ENCODE results near the gene TGM3.

TGM3 gene

DNA sequence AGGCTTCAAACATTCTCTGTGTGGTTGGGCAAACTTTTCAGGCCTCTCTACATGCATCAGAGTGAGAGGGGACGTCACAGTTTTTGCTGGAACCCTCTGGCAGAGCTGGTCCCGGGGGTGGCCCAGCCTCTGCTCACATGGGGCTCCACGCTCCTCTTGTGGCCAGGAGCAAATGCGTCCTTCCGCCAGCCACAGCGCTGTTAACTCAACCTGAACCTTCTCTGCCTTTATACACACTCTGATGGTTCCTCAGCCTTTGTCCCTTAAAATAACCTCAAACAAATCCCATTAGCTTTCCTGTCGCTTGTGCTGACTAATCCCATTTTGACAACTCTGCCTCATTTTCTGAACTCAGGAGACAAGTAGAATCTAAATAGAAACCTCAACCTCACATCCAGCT lies 45.5 kb downstream of the TGM3 start:
- DNase-seq: no peak

- DNase-seq: no peak
Measured at GRCh38 chr20:2342243-2342642, 46.4 kb downstream of the TGM3 start.

DNA sequence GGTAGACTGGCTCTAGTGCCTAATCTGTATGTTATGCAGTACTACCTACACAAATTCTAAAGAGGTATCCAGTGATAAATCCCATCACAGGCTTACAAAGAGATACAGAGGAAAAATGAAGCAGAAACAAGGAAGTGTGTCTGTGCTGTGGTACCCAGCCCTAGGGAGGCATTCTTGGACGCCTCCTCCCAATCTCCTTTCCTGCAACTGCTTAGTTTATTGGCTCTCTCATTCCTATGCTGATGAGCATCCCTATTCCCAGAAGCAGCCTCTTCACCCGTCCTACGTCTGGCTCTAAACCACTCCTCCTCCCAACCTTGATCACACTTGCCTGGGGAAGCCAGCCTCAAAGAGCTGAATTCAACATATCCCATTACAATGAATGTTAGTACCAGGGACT lies 50.4 kb downstream of the TGM3 start:
- DNase-seq: no peak

DNA sequence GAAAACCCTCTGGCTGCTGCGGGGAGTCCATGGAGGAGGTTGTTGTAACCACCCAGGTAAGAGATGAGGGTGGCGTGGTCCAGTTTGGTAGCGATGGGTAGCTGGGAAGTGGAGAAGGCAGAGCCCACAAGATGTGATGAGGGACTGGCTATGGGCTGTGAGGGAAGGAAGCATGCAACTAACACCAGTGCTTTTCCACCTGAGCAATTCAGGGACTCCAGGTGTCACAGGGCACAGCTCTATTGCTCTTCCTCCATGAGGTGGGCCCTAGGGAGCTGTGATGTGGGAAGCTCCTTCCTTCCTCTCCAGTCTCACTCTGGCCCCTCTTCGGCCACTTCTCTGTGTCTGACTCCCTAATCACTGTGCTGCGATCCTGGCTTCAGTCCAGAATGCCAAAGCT lies 52.5 kb downstream of the TGM3 start:
- no peak for DNase-seq

DNA sequence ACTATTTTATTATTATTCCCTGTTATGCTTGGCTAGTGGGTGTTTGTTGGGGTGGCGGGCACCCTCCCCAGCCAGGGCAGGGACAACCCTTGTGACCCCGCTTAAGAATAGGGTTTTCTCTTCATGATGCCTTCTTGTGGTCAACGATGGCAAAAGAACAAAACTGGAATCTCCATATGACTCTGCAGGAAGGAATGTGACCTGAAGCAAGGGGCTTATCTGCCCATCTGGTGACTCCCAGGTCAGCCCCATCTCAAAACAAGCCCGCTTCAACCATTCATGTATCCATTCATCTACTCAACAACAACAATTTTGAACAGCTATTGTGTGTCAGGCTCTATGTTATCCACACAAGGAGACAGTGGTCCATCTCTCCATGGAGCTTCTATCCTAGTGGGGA lies 54.0 kb downstream of the TGM3 start:
- no peak for DNase-seq

DNA sequence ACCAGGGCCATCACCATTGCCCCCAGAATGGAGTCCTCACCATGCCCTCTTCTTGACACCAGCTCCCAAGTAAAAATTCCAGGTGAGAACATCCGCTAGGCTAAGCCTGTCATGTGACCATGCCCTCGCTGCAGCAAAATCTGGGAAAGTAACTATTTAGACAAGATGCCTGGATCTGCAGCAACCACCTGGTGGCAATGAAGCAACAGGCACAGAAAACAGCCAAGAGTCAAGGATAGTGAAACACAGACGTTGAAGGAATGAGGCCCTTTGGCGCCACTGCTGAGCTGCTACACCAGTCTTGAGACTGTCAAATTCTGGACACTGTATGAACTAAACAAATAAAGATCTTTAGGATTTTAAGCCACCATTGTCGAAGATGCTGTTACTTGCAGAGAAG lies 54.8 kb downstream of the TGM3 start:
- no peak for DNase-seq

GRCh38 chr20:2353231-2353630 lies 57.4 kb downstream of the TGM3 start:
- no peak for DNase-seq

DNA sequence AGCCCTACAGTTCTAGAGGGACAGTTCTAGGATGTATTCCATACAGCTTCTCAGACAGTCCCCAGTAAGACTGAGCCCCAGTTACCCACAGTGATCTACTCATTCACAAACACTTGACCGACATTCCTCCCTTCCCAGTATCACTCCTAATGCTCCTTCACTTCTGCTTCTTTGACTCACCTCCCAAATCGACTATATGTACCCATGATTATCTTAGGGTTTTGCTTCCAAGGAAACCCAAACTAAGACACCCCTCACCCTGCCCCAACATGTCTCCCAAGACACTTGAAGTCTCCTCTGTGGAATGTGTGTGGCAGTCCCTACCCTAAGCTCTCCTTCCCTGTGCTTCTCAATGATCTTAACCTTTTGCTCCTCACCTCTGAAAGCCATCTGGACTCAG lies 61.3 kb downstream of the TGM3 start:
- no peak for DNase-seq

GRCh38 chr20:2358006-2358405 lies 62.2 kb downstream of the TGM3 start:
- no peak for DNase-seq

- DNase-seq: no peak
Measured at GRCh38 chr20:2361035-2361593, 65.3 kb downstream of the TGM3 start.

- DNase-seq: no peak
Measured at GRCh38 chr20:2363187-2363586, 67.4 kb downstream of the TGM3 start.

DNA sequence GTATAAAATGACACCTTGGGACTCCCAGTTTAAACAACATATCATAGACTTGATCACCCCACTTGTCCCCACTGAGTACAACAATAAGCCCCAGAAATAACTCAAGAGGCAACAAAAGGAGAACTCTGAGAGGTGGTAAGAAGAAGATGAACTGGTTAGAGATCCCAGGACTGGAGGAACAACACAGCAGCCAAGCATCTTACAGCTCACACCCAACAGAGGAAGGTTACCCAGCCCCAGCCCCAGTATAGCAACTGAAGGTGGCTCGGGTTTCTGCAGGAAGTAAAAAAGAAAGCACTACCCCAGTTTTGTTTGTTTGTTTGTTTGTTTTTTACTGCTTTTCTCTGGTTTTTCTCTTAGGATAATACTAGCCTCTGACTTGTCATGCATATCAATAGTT lies 67.8 kb downstream of the TGM3 start:
- DNase-seq: no peak

DNA sequence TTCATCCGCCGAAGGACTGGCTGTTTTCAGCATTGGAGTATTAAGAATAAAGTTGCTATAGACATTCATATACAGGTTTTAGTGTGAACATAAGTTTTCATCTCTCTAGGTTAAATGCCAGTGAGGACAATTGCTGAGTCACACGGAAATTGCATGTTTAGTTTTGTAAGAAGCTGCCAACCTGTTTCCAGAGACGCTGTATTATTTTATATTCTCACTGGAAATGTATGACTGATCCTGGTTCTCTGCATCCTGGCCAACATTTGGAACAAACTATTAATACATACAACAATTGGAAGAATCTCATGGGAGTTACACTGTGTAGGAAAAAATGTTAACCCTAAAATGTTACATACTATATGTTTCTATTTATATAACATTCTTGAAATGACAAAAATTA lies 68.2 kb downstream of the TGM3 start:
- DNase-seq: no peak

GRCh38 chr20:2365091-2365490 lies 69.3 kb downstream of the TGM3 start:
- DNase-seq: no peak

GRCh38 chr20:2365666-2366065 lies 69.9 kb downstream of the TGM3 start:
- no peak for DNase-seq

DNA sequence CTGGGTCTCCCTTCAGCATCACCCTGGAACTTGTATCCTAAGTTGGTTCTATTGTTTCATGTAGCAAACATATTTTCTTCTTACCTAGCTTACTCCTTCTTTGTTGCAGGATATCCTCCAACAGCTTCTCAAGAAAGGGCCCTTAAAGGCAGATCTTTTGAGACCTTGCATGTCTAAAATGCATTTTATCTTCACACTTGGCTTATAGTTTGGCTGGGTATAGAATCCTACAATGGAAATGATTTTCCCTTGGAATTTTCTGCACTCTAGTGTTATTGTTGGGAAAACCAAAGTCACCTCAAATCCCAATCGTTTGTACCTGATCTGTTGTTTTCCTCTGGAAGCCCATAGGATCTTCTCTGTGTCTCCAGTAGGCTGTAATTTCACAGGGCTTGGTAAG lies 72.8 kb downstream of the TGM3 start:
- DNase-seq: no peak

- no peak for DNase-seq
Measured at GRCh38 chr20:2373098-2373497, 77.3 kb downstream of the TGM3 start.

DNA sequence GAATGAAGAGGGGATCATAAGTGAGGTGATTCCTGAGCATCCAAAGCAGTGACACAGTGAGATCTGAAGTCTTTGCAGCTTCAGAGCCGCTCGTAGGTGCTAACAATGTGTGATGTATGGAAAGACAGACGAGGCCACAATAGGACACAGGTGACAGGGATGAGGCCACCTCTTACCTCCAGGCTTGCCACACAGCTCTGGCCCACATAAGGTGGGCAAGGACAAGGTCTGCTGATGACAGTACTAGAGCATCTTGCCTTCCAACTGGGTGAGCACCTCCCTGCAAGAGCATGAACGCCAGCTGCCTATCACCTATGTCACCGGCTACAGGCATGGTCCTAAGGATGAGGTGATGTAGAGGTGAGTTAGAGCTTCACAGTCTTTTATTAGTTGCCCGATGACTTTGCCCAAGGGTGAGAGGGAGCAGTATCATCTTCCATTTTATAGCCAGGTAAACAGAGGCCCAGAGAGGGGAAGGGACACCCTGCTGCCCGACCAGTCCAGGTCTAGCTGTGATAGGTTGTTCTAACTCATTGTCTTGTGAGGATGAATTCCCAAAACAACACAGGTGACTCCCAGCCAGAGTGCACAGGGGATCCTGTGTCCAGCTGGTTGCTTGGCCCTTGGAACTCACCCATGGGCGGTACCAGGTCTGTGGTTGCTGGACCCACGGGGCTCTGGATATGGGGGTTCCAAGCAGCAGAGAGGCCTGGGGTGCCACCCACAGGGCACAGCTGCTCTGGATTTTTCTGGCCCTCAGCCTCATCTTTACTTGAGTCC lies 78.7 kb downstream of the TGM3 start:
- no peak for DNase-seq

- no peak for DNase-seq
Measured at GRCh38 chr20:2378893-2379292, 83.1 kb downstream of the TGM3 start.

DNA sequence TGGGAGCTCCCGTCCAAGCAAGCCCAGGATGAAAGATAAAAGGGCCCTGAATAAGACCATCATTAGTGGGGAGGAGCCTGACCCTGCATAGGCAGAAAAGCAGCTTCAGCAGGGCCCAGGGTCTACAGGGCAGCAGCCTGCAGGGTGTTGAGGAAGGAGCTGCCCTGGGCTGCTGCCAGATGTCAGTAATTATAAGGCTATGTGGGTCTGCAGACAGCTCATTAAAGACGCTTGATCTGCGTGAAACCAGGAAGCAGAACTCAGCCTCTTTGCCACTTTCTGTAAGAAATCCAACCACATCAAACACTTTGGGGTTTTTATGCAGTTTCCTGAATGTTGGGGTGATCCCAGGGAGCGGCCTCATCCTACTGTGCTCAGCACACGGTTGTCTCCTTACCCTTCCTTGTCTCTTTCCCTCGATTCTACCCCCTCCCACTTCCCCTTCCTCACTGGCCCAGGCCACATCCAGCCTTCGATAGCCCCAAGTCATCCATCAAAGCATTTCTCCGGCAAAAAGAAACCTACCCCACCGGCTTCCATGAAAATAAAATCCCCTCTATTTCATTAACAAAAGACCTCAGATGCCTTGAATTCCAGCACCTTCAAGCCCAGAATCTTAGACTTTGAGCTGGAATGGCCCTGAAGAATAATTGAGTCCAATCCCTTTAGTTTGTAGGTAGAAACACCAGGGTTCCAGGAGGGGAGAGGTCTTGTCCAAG lies 83.9 kb downstream of the TGM3 start:
- no peak for DNase-seq

GRCh38 chr20:2380601-2381000 lies 84.8 kb downstream of the TGM3 start, which contains the start of gene TGM6:
TSS of gene TGM6 (plus strand) at chr20:2380901. CDS start at chr20:2380969, 68 bp downstream.
- no peak for DNase-seq

DNA sequence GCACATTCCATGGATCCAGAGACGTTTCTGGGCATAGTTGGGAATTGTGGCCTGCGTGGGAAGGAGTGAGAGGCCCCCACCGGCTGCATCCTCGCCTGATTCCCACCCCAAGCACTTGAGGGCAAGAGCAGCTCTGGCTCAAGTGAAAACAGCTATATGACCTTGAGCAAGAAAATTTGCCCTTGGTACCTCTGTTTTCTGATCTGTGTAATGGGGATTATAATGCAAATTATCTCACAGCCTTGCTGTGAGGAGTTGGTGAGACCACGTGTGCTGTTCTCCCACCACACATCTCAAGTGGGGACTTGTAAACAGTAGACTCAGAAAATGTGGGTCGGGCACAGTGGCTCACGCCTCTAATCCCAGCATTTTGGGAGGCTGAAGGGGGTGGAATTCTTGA lies 85.5 kb downstream of the TGM3 start:
- DNase-seq: no peak

- DNase-seq: no peak
Measured at GRCh38 chr20:2382833-2383232, 87.0 kb downstream of the TGM3 start.

GRCh38 chr20:2385026-2385425 lies 89.2 kb downstream of the TGM3 start:
- DNase-seq: no peak
